Stimulated activated CD4-positive, alpha-beta T cell treated with anti-CD3 and anti-CD28 coated beads, Interleukin-12 subunit alpha, Interleukin-12 subunit beta, amount 100 ng/mL, for 48 hours (primary cell): ENCODE measurements around the gene ZBTB16.

Source experiments
- DNase-seq, 3 donors: peaks; one replicate each; pipeline ENCODE4 v3.0.0-alpha.2; 2020; ENCODE audit warnings: low read depth in 2 of 3, low spot score in 1 of 3

The ZBTB16 gene

DNA sequence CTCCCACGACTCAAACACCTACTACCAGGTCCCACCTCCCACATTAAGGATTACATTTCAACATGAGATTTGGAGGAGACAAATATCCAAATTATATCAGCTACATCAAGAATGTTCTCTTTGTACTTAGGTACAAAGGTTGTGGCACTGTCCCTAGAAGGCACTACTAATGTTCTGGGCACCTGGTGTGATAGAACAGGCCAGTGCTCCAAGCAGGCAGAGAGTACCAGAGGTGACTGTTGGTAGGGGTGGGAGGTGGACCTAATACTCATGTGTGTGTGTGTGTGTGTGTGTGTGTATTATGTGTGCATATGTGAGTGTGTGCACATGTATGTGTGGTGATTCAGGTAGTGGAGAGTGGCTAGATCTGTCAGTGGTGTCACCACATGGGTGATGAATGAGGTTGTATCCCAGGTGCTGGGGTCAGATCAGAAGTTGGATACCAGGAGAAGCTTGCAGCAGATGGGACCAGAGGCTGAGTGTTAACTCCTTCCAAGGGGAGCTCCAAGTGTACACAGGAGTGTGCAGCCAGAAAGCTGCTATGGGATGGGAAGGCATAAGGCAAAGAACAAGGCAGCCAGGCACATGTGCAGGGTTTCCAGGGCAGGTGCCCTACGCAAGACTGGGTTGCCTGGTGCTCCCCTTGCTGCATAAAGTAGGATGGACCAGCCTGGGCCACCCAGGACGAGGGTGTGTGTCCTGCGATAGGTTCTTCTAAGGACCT is 219.0 kb downstream of the ZBTB16 start:
- no peak for DNase-seq

DNA sequence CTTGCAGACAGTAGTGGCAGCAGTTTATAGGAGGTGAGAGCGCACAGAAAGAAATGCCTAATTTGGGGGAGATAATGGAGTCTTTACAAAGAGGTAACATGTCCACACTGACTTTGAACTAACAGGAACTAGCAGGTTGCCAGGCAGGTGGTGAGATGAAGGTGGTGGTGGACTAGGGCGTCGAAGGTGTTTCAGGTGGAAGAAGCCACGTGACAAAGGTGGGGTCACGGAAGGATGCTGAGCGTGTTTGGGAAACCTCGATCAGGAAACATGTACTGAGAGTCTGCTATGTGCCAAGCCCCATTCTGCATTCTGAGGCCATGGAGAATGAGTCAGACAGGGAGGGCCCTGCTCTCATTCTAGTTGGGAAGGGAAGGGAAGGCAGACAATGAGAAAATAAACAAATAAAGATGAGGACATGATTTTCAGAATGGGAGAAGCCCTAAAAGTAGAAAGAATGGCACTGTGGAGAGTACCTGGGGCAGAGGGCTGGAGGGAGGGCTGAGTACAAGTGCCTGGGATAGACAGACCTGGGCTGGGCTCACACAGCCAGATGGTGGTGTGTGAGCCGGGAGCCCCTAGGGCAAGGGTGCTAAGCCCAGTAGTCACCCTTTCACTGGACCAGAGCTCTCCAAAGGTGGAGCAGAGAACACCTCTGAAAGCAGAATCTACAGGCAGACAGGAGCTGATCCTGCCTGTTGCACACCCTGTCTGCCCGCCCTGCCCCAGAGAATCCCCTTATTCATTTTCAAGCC is 220.5 kb downstream of the ZBTB16 start:
- DNase-seq, result no peak

DNA sequence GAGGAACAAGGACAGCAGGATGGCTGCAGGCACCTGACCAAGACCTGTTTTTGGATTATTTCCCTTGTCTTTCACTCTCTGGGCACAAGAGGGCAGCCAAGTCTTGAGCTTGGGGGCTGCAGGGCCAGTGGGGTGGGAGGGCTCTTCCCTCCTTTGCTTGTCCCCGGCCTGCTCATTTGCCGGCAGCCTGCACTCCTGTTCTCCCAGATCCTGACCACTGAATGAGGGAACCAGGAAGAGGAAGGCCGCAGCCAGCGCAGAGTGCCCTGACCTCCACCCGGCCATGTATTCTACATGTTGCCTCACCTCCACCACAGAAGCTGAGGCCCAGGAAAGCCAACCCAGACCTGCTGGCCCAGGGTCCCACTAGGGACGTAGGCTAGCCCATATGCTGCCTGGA is 221.2 kb downstream of the ZBTB16 start:
- peak in 1 of 3 donors; percentile 8 for DNase-seq

DNA sequence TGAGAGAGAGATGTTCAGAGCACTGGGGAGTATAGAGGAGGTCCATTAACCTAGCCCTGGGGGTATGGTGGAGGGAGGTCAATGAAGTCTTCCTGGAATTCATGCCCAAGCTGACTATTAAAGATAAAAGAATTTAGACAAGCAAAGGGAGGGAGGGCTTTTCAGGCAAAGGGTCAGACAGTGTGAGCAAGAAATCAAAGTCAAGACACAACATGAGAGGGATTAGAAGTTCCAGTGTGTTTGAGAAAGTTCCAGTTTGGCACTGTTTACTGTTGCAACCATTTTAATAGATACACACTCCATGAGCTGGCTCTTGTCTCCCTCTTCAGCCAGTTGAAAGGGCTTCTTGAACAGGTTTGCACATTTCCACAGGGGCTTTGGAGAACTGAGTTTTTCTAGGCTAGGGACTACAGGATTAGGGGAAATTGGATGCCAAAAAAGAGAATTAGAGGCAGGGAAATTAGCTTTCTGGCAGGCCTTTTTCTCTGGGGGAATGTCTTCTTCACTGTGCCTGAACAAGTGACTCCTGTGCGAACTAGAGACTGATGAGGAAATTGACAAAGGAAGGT is 222.0 kb downstream of the ZBTB16 start:
- DNase-seq, result no peak

DNA sequence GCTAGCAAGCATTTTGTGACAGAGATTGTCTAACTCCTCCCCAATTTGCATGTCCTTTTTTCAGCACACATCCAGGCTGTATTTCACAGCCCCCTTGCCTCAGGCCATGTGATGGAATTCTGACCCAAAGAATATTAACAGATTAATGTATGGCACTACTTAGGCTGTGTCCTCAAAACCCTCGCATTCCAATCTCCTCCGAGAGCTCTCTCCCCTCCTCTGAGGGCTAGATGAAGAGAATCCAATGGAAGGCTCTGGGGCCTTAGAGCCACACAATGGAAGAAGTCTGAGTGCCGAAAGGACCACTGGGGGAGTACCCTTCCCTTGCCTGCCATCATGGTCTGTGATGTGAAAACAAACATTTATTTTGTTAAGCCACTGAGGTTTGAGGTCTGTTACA is 223.0 kb downstream of the ZBTB16 start:
- DNase-seq, result no peak

DNA sequence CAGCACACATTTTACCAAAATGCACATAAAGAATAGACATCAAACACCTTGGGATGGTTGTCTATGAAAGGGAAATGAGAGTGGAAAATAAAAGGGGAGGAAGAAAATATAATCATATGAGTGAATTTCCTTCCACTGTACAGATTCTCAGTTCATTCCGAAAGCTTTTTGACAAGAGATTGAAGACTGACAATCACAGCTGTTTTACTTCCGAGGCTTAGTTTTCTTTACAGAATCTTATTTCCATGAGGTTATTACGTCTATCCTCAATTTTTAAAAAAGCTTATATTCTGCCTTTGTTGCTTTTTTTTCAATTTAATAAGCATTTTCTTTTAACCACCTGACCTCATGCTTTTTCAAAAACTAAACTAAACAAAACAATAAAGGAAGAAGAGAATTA is 223.9 kb downstream of the ZBTB16 start:
- no peak for DNase-seq

DNA sequence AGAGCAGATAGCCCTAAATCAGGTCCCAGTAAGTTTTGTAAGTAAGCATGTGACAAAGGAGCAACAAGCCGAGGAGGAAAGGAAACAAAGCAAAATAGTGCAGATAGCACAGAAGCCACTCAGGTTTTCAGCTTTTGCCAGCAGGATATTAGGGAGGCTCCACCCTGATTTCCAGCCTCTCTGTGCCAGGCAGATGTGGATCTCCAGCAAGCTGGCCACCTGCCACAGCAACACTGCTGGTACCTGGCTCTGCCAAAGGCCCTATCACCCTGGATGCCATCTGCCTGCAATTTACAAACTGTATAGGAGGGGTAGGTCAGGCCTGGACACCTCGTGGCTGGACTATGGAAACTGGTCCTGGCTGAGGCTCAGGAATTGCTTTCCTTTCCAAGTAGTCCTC is 224.5 kb downstream of the ZBTB16 start:
- DNase-seq, result no peak

DNA sequence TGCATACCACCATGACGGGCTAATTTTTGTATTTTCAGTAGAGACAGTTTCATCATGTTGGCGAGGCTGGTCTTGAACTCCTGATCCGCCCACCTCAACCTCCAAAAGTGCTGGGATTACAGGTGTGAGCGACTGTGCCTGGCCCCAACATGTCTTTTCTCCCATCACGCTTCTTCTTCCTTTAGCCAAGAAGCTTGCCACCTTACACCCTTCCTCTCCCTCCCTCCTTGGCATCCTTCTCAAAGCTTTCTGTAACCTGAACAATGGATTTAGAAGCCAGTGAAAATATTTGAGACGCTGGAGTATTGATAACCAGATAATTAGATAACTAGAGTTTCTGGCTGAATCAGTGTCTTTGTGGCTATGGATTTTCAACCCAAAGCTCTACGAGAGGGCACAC is 225.4 kb downstream of the ZBTB16 start:
- DNase-seq, result no peak

DNA sequence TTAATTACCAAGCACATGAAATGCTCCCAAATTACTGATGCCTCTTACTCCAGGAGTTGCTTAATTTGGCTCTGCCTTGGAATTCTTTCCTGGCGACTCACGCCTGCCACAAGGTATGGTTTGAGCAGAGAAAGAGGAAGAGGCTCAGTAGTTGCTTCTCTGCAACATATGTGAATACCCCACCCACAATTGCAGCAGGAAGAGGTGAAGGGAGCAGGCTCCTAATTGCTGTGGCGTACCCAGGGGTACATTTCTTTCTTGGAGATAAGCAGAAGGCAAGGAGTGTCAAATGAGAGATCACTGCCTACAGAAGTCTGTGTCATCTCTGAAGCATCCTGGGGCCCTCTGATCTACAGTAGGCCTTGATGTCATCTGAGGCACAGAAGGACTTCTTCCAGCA is 226.1 kb downstream of the ZBTB16 start:
- no peak for DNase-seq

DNA sequence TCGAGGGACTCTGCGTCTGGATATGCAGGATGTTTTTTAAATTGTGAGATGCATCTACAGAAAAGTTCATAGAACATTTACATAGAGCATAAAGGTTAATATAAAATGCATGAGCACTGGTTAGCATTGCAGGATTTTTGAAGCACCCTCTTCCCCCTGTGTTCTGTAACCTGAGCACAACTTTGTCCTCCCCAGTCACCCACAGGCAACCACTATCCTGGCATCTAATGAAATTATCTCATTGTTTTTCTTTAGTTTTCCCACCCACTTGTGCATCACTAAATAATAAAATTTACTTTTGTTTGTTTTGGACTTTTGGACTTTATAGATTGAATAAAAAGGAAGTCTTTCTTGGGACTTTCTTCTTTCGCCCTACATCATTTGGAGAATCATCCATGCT is 226.7 kb downstream of the ZBTB16 start:
- no peak for DNase-seq

DNA sequence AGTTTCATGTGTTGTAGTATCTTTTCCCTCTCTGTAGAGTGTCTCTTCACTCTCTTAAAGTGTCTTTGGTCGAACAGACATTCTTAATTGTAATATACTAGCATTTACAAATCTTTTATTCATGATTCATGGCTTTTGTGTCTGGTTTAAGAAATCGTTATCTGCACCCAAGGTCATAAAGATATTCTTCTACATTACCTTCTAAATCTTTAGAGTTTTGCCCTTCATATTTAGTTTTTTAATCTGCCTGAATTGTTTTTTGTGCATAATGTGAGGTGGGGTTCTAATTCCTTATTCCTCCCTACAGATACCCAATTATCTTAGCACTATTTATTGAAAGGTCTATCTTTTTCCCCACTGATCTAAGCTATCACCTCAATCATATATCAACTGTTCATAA is 227.6 kb downstream of the ZBTB16 start:
- DNase-seq, result no peak

DNA sequence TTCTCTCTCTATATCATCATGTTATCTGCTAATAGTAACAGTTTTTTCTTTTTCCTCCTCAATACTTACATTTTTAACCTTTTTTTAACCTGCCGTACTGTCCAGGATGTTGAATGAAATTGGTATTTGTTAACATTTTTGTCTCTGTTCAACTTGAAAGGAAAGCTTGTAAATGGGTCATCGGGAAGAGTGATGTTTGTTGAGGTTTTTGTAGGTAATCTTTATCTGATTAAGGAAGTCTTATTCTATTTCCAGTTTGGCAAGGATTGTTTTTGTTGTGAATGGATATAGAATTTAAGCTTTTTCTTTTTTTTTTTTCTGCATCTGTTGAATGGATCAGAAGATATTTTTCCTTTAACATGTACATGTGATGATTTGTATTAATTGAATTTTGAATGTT is 228.6 kb downstream of the ZBTB16 start:
- no peak for DNase-seq

DNA sequence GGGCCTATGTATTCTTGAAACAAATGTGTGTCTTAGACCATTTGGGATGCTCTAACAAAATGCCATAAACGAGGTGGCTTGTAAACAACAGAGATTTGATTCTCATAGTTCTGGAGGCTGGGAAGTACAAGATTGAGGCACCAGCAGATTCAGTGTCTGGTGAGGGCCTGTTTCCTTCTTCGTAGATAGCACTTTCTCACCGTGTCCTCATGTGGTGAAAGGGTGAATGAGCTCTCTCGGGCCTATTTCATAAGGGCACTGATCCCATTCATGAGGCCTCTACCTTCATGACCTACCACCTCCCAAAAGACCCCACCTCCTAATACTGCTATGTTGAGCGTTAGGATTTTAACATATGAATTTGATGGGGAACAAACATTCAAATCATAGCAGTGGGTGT is 230.3 kb downstream of the ZBTB16 start:
- no peak for DNase-seq

DNA sequence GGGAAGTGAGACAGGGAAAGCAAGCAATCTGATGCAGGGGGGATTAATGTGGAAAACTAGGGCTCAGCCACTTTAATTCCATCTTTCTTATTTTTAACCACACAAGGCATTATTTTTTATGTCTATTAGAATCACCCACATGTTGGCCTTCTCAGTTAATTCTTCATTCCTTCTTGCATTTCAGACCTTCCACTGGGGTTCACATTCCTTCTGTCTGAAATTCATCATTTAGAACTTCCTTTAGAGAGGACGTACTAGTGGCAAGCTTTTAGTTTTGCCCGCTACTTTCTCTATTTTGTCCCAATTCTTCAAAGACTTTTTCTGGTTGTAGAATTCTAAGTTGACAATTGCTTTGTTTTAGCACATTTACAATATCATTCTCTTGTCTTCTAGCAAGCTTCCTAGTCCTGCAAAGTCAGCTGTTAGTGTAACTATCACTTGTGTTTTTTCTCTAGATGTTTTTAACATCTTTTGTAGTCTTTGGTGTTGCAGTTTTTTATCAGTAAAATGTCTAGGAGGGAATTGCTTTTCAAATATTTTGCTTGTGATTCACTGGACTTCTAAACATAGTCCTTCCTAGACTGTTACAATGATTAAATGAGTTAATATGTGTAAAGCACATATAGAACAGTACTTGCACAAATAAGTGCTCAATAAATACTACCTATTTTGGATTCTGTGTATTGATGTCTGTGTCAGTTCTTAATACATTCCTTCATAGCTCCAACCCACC is 231.2 kb downstream of the ZBTB16 start:
- no peak for DNase-seq

DNA sequence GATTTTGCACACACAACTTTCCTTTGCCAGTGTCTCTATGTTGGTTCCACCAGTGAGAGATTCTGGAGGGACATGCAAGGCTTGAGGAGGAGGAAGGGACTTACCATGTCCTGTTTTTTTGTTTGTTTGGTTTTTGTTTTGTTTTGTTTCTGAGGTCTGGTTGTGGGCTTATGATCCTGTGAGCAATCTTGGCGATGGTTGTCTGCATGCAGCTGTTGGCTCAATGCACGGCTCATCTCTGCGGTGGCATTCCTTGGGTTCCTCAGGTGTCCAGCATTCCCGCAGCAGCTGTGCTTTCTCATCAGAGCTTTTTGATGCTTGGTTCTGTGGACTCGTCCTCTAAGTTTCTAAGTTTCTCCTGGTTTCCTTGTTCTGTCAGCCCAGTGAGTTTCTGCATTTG is 231.9 kb downstream of the ZBTB16 start:
- no peak for DNase-seq

DNA sequence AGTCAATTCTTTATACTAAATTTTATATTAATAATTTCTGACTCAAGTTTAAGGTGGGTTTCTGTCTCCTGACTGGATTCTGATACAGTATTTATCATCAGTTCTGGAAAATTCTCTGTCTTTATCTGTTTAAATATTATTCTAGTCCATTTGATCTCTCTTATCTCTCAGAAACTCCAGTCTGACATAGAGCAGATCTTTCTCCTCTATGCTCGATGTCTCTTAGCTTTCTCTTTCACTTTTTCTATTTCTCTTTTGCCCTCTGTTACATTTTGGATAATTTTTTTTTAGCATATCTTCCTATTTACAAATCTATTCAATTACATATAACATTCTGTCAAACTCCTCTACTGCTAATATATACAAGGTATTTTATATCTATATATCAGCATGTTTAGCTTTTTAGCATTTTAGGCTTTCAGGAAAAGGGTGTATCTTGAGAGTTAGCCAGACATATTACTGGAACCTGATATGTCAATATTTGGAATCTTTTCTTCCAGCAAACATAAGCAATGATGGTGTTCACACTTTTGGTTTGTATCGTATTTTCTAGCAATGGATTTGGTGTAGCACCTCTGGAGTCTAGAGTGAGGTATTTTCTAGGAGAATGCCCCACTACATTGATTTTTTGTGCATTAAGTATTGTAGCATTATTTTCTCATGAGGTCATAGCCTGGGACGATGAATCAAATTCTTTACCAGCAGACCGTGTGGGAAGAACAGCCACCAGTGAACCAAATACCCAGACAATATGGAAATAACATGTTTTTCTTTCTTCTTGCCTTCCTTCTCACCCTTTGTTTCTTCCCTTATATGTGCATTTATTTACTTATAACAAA is 232.6 kb downstream of the ZBTB16 start:
- DNase-seq, result no peak

DNA sequence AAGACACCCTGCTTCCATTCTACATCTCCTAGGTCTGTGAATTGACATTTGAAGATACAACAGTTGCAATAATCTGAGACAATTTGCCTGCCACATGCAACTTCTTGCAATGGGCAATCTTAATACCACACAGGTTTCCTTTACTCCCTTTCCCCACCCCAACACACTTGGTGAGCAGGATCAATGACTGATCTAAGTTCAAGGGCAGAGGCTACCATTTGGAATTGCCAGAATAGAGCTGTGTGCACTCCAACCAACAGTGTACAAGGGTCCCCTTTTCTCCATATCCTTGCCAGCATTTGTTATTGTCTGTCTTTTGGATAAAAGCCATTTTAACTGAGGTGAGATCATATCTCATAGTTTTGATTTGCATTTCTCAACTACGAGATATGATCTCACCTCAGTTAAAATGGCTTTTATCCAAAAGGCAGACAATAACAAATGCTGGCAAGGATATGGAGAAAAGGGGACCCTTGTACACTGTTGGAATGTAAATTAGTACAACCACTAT is 233.7 kb downstream of the ZBTB16 start:
- no peak for DNase-seq

DNA sequence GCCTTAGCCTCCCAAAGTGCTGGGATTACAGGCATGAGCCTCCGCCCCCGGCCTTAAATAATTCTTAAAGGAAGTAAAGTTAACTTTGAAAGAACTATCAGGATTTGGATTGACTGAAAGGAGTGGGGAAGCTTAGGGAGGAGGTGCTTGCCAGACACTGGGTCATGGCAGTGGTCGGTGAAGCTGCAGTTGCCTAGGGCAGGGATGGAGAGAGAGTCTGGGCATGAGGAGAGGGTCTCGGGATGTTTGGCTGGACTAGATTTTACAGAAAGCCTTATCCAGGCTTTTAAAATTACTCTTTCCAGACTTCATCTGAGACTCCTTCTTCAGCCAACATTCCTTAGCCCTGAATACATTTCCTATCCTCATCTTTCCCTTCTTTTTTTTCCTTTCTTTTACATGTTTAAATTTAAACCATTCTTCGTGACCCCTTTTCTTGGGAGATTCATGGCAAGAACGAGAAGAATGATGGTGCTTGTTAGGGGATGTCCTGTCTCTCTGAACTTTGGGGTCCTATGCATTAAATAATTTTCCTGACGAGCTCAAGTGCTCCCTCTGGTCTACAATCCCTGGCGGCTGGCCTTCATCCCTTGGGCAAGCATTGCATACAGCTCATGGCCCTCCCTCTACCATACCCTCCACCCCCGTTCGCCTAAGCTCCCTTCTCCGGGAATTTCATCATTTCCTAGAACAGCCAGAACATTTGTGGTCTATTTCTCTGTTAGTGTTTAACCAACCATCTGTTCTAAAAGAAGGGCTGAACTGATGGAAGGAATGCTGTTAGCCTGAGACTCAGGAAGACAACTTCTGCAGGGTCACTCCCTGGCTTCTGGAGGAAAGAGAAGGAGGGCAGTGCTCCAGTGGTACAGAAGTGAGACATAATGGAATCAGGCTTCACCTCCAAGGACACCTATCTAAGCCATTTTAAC is 236.4 kb downstream of the ZBTB16 start, which contains the start of gene NNMT:
Gene NNMT, plus strand, starts transcription at position 724 of the 929 bp plus-strand sequence. Its CDS starts 158 bp downstream, at position 882.
- DNase-seq, result no peak

DNA sequence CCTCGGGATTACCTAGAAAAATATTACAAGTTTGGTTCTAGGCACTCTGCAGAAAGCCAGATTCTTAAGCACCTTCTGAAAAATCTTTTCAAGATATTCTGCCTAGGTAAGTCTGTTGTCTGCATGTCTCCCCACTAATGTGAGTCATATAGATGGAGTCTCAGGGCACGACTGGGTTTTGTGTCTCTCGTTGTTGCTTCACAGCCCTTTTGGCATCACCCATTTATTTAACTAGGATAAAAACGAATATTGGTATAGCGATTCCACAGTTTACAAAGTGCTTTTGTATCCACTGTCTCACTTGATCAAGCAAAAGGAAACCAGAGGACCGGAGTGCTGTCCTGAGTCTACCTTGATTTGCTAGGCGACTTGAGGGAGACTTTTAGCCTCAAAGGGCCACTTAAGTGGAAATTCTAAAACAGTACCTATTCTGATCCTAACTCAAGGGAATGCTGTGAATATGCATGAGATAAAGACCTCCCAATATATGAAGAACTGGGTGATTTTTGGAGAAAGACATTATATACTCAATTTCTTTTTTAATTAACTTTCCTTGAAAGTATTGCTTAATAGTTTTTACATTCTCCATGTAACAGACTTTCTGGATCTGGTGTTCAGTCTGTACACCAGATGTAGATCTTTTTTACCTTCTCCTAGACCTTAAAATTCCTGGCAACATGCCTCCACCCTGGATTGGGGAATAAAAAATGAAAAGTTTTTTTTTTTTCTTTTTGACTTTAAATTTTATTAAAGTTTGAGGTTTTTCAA is 237.3 kb downstream of the ZBTB16 start:
- no peak for DNase-seq
